T-helper 9 cell (primary cell): ENCODE measurements around the gene TBX15.
"Not testable (repeated sequence)": the region's sequence is repeated elsewhere in the genome, so short reads cannot be mapped to it uniquely, and the experiment has no call there.

Experiments
- DNase-seq: peaks from one replicate; pipeline ENCODE4 v3.0.0-alpha.2; 2020

TBX15 gene

DNA sequence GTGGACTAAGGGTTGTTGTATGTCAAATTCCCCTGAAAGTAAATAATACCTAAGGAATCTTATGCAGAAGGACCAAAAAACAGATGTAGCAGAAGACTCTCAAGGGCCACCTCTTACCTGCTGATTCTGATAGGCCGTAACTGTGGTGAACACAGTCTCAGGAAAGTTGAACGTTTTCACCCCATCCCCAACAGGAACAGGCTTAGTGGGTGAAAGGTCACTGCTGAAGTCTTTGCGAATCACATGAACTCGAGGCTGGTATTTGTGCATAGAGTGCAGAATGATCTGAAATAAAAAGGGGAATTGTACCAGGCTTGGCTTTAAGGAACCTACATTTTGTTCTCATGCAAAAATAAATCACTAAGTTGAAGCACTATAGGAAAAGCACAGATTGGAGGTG lies 64.8 kb downstream of the TBX15 start:
- DNase-seq = no peak

DNA sequence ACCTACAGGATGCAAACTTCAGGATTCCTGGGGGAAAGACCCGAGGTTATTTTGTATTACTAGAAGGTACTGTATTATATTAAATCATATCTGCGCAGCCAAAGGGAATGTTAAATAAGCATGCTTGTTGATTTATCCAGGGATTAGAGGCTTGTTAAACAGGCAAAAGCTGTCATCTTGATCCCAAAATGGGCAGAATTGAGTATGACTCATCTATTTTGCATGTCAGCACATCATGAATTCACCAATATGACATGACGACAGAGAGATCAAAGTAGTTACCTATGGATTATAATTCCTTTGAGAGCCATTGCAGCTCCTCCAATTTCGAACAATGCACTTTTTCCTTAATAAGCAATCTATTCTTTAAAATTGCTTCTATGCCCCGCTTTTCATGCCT lies 66.1 kb downstream of the TBX15 start:
- DNase-seq = no peak

DNA sequence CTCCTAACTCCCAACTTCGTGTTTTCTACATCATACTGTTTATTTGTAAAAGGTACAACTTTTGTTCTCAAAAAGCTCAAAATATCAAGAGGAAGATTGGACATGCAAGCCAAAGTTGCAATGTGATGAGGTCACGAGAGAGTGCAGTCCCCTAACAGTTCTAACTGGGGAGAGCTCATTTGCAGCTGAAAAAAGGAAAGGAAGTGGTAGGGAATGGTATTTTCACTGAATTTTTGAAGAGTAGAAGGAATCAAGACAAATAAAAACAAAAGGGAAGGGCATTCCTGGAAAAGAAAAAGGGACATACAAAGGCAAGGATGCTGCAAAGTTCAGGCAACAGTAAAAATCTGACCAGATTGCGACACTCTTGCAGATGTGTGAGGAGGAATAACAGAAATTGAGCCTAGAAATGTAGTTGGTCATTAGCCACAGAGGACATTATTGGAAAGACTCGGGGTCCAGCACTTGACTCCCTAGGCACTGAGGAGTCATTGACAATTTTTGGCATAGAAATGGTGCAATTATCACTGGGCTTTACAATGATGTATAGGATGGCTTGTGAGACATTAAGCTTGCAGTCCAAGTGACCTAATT lies 67.9 kb downstream of the TBX15 start:
- DNase-seq = no peak

DNA sequence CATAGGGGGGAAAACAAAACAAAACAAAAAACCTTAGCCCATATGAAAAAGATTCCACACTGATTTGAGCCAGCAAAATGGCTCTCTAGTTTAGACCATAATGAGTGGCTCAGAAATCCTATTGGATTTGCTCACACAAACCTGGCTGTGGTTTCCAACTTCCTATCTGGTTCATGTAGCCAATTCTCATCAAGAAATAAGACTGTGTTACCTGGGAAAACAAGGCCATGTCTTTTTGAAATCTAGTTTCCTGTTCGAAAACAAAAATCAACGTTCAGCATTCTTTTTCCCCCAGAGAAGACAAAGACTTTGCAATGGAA lies 69.2 kb downstream of the TBX15 start:
- DNase-seq = no peak

DNA sequence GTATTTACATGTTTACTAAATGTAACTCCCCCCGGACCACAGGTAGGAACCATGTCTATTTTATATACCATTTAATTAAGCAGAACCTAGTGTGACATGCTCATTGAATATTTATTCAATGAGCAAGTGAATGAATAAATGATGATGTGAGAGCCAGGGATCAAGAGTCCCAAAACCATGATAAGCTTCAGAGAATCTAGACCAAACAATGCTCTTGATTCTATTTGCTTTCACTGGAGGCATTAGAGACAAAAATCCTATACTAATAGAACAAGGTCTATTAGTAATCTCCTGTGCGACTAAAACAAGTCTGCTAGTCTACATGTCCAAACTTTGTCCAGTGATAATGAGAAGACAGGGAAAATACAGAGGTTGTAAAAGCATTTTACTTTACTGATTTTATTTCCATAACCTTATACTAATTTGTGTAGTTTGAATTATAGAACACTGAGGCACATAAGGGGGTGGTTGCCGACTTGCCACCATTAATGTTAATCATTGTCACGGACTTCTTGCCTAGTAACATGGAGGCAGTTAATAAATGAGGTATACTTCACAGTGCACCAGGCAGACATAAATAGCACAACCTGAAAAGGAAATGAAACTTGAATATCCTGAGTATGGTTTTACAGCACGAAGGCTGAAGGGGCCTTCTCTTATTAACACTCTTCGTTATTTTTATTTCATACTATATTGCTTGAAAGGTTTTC lies 69.8 kb downstream of the TBX15 start:
- no peak for DNase-seq

DNA sequence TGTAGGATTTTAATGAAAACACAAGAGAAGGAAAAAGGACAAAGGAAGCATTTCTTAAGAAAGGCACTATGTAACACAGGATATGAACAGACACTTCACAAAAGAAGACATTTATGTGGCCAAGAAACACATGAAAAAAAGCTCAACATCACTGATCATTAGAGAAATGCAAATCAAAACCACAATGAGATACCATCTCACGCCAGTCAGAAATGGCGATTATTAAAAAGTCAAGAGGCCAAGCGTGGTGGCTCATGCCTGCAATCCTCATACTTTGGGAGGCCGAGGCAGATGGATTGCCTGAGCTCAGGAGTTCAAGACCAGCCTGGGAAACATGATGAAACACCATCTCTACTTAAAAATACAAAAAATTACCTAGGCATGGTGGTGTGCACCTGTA lies 71.8 kb downstream of the TBX15 start:
- DNase-seq = not testable (repeated sequence)

DNA sequence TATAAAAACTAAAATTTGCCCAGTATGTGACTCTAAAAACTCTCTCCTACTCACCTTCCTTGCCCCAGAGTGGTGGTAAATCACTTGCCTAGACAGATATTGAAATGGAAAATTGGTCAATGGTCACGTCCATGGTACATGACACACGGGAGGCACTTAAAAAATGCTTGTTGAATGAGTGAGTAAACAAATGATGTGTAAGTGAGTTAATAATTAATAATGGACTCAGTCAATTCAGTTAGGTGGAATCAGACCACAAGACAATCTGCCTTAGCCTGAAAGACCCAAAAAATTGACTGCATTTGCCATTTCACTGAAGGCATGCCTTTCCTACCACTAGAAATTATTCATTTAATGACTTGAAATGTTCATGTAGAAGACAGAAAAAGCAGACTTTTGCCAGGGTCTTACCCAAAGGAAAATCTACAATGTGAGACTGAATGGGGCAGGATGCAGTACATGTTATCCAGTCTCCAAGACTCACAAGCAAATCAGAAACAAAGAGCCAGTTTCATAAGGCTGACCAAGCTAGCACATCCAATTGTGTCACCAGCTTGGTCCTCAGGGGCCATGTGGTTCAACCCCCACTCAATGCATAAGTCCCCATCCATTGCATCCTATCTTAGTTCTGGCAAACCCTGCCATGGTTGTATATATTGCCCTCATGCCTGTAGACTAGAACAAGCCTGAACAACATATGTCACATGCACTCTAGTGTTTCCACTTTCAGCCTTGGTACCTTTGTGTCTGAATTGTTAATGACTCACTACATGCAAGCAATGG lies 73.6 kb downstream of the TBX15 start:
- no peak for DNase-seq

DNA sequence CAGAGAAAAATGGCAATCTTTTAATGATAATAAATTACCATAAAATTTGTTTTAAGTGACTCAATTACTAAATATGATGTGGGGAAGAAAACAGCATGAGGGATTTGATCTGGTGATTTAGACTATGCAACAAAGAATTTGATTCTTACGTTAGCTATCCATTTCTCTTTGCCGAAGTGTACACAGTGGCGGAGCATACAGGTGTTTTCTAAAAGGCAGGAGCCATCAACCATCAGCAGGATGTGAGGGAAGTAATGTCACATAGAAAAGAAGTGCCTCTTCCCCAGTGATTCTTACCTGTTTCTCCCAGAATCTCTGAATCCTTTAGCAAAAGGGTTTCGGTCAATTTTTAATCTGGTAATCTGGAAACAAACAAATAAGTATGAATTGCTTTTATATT lies 74.3 kb downstream of the TBX15 start:
- no peak for DNase-seq

DNA sequence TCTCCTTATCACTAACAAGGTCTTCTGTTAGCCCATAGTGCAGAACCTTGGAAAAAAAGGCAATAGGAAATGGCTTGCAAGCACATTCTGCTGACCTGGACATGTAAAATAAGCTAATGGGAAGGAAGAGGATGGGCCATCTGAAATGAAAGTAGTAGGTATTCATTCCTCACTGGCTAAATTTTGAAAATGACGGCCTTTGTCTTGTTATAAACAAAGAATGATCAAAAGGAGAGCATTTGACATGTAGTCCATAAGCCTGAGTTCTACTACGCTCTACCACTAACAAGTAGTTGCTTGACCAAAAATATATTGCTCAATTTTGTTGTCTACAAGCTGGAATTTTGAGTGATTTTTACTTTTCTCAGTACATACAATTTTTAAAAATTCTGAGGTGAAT lies 75.6 kb downstream of the TBX15 start:
- no peak for DNase-seq

DNA sequence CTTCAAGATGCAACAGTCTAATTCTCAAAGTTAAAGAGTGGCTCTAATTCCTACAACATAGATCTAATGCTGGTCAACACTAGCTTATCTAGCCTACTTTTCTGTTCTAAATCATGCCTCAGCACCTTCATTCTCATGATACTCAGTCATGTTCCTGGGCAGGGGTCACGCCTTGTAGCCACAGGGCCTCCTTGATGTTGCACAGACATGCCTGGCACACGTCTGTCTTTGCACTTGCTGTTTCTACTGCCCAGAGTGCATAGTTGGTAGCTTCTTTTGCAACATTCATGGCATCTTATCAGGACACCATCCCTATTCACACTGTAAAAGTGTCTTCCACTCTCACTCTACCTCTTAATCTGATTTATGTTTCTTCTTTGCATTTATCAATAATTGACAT lies 76.6 kb downstream of the TBX15 start:
- DNase-seq = no peak

DNA sequence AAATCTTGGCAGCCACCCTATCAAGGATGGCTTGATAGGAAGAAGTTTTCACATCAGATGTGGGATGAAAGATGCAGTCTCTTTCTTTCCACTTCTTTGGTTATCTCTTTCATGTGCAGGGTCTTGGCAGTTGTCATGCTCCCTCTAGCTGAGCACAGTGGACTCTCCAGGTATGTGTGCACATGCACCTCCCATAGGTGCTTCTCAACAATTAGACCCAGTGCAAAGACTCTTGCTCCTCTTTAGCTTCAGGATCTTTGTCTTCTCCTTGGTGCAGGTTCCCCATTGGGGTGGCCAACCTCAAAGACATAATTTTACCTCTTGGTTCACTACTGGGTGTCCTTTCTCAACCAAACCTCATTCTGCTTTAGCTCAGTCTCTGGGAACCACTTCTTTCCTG lies 80.7 kb downstream of the TBX15 start:
- DNase-seq = no peak

DNA sequence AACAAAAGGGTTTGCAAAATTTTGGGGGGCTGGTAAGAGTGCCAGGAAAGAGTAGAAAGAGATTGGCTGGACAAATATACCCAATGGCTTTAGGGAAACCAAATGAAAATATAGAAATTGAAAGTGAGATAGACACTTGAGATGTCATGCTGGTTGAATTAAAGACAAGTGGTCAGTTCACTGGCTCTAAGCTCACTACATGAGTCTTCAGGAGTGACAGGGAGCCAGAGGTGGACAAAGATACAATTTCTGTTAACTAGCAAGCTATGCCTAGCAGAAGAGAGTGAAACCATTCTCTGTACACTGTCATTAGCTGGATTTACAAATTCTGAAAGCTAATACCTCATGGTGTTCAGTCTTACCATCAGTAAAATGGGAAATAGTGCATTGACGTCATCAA lies 82.5 kb downstream of the TBX15 start:
- DNase-seq = no peak

DNA sequence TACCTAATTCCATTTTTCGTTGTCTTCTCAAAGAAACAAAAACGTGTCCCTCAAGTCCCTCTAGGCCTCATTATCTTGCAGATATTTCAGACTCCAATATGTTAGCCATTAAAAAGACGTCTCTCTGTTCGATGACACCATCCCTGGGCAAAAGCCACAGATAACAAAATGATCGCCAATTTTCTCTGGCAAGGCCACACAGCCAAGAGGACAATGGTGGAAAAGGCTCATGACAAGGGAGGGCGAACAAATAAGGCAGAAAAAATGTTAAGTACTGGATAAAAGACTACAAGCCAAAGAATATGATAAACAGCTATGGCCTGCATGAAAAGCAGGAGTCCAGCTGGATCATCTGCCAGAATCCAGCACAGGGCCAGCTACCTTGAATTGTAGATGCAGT lies 82.9 kb downstream of the TBX15 start:
- no peak for DNase-seq

DNA sequence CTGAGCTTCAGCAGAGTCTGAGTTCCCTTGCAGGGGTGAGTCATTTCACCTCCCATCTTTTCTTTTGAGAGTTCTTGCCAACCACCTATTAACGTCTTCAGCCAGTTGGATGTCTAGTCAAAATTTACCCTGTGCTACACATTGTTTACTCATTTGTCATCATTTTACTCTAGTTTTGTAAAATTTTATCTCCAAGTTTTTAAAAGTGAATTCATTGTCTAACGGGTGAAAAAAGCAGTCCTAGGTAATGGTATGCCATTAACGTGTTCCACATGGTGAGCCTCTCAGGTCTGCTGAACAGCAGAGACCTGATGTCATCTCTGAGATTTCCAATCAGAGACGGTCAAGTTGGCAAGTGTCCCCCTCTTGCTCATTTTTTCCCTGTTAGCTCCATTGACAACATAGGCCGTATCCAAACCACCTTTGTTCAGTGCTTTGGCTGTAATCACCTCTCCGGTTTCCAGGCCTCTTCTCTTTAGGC lies 85.4 kb downstream of the TBX15 start:
- no peak for DNase-seq

DNA sequence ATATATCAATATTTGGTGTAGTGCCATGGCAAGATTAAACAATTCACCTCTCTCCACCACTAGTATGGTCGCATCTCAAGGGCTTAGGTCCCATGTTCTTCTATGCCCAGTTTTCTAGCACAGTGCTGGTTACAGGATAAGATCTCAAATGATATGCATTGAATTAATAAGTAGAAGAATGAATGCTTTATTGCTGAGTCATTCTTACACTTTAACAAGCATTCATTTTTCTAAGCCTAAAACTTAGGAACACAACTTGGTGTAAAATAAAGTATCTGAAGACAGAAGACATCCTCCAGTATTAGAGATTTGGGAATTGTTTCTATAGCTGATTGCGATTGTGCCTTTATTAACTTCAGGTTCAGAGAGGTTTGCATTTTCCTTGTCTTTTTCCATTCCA lies 85.8 kb downstream of the TBX15 start:
- DNase-seq = no peak

DNA sequence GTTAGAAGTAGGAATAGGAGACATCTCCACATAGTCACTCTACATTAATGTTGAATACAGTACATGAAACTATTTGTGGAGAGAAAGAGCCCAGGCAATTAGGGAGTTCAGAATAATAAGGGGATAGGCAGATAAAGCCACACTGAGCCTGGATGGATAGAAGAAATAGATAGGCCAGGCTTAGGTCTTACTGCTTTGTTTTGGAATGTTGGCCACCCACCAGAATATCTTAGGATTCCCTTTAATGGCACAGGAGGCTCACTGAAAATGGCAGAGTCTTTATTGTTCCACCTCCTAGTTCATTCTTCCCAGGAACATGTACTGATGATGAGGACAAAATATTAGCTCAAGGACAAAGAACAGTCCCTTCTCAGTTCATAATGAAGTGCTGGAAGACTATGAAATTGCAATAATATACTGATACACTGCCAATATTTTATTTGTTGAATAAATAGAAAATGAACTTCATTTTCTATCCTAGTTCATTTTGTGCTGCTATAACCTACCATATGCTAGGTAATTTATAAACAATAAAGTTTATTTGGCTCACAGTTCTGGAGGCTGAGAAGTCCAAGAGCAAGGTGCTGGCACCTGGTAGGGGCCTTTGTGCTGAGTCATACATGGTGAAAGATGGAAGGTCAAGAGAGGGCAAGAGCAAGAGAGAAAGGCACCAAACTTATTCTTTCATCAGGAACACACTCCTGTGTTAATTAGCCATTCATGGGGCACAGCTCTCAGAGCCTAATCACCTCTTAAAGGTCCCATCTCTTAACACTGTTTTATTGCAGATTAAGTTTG lies 87.3 kb downstream of the TBX15 start:
- no peak for DNase-seq

DNA sequence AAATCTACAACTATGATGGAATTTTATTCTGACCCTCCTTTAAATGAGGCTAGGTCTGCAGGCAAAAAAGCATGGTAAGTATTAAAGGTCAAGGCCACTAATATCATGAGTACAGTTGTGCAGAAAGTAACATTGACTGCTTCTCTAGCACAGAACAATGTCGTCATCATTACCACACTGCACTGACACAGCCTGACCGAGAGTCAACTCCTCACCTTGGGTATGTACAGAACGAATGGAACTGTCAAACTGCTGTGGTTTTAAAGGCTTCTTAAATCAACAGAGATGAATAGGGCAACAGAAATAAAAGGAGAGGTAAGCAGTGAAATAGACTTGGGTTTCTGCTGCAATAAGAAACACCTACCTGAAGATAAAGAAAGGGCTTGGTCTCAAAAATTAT lies 88.8 kb downstream of the TBX15 start:
- no peak for DNase-seq

DNA sequence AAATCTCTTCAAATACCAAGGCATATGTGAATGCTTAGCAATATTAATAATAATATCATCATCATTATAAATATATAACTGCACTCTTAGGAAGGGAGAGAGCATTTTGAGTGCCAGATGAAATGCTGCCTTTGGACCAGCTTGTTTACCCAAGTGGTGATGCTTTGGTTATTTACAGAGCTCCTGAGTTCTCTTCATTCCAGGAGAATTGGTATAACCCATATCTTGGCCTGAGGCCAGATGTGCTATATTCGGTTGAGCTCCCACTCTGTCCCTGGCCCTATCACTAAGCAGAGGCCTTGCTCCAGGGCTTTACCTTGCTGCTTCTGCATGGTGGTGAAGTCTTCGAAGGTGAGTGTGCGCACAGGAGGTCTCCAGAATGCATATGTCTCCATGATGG lies 89.4 kb downstream of the TBX15 start:
- no peak for DNase-seq

DNA sequence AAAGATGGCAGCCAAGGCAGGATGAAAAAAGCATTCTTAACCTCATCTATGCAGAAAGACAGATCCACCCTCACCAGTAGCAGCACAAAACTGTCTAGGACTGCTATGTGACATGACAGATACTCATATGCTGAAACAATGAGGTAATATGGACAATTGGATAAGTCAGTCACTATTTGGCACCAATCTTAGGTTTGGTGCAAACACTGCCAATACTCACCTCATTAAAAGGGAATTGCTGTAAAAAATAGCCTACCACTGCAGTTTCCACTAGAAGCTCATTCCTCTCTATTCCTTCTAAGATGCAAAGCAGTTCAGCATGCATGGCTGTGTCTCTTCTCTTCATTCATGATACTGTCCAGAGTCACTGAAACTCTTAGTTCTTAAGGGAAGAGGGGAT lies 91.7 kb downstream of the TBX15 start:
- no peak for DNase-seq

DNA sequence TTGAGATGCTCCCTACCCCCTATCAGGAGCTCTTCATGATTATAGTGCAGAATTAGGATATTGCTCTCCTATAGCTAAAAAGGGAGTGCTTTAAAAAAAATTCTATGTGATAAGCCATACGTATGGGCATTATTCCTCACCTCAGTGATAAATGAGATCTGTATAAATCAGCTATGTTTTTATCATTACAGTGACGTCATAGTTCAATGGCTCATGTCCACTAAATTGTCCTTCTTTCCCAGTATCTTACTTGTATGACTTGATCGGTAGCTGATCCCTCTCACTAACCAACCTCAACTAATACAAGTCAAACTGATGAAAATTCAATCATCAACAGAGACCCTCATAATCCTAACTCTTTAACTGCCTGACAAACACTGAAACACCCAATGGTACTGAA lies 93.3 kb downstream of the TBX15 start:
- DNase-seq = no peak

DNA sequence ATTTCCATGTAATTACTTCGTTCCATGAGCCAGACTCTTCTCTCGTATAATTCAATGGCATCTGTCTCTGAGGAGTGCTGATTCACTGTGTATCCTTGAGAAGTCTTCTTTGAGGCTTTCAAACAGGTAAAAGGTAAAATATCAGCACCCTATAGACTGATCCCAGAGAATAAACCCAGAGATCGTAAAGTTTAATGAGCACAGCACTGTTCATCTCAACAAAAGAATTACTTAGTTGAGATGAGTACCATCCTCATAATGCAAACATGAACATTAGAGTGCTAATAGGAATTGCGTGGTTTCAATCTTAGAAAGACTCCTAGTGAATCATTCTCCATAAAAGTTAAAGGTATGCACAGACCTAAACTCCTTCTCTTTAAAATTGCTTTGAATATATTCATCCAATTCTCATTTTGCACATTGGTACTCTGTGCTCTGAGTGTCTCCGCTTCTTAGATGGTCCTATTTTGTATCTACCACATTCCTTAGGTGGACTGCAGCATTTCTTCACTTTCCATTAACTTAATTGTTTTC lies 97.2 kb downstream of the TBX15 start:
- DNase-seq = no peak

DNA sequence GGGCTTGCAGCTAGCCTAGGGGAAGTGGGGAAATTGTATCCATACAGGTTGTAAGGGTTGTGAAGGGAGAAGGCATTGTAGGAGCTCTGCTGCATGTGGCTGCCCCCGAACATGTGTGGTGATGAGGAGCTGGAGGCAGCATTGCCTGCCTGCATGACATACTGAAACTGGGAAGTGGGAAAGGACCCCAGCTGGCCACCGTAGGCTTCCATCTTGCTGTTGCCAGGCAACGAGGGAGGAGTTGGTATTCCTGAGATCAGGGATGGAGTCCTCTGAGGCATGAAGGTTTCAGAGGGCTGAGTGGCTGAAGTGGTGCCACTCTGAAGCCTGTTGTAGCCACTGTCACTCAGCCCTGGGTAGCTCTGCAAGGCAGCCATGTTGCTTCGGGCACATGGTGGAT lies 103.2 kb downstream of the TBX15 start:
- DNase-seq = no peak

DNA sequence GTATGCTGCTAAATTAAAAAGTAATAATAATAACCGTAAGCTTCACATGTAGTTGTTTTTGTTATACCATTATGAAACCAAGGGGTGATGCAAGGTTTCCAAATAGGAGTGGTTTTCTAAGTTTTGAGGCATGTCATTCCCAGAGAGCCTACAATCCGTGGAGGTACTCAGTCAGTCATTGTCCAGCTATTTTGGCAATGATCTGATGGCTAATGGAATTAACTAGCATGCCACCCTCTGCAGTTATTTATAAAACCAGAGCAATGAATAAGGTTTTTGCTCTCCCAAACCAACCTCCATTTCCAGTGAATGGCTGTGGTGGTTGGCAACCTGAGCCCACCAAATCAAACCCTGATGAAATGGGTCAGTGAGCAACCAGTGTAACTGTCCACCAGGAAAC lies 106.4 kb downstream of the TBX15 start:
- DNase-seq = no peak
